ENCODE measurements around the gene DOCK3.
A peak's percentile ranks its signal among the peaks of the same experiment; 100 is the strongest.
"Not testable (repeated sequence)": the region's sequence is repeated elsewhere in the genome, so short reads cannot be mapped to it uniquely, and the experiment has no call there.

Gene DOCK3

GRCh38 chr3:51386159-51386851 lies 711.6 kb downstream of the DOCK3 start:
- DNase-seq (ENCODE audit: low spot score) = no peak

DNA sequence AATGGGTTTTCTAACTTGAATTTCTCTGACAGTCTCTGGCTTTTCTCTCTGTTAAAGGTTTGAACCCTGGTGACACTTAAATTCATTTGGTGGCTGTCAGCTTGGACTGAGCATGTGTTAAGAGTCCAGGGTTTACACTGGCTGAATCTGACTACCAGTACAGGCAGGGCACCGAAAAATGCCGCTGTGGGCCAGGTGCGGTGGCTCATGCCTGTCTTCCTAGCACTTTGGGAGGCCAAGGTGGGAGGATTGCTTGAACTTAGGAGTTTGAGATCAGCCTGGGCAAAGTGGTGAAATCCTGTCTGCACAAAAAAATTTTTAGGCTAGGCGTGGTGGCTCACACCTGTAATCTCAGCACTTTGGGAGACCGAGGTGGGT lies 712.1 kb downstream of the DOCK3 start:
- DNase-seq (ENCODE audit: low spot score) = no peak

- not testable (repeated sequence) for DNase-seq (ENCODE audit: low spot score)
Observed at GRCh38 chr3:51387281-51387680, 712.6 kb downstream of the DOCK3 start.

GRCh38 chr3:51388286-51389029 lies 713.7 kb downstream of the DOCK3 start:
- DNase-seq (ENCODE audit: low spot score) = no peak

- peak; percentile 61 for DNase-seq (ENCODE audit: low spot score)
Observed at GRCh38 chr3:51389423-51390183, 714.9 kb downstream of the DOCK3 start.

GRCh38 chr3:51390246-51391074 lies 715.7 kb downstream of the DOCK3 start:
- DNase-seq (ENCODE audit: low spot score) = no peak

DNA sequence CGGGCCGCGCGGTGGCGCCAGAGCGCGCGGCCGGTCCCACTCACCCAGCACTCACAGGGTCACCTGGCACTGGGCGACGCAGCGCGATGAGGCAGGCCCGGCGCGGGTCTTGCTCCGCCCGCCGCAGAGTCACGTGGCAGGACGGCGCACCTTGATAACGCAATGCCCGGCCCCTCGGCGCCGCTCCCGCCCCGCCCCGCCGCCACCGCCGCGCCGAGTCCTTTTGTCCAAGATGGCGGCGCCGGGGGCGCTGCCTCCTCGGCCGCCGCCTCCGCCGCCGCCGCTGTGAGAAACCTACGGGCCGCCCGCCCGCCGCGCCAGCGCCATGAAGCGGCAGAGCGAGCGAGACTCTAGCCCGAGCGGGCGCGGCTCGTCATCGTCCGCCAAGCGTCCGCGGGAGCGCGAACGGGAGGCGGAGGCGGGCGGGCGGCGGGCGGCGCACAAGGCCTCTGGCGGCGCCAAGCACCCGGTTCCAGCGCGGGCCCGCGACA lies 716.4 kb downstream of the DOCK3 start, which contains the start of gene RBM15B:
TSS of gene RBM15B (plus strand) at position 211 of the 491 bp plus-strand sequence. CDS start at position 326, 115 bp downstream.
- peak; percentile 95 for DNase-seq (ENCODE audit: low spot score)

DNA sequence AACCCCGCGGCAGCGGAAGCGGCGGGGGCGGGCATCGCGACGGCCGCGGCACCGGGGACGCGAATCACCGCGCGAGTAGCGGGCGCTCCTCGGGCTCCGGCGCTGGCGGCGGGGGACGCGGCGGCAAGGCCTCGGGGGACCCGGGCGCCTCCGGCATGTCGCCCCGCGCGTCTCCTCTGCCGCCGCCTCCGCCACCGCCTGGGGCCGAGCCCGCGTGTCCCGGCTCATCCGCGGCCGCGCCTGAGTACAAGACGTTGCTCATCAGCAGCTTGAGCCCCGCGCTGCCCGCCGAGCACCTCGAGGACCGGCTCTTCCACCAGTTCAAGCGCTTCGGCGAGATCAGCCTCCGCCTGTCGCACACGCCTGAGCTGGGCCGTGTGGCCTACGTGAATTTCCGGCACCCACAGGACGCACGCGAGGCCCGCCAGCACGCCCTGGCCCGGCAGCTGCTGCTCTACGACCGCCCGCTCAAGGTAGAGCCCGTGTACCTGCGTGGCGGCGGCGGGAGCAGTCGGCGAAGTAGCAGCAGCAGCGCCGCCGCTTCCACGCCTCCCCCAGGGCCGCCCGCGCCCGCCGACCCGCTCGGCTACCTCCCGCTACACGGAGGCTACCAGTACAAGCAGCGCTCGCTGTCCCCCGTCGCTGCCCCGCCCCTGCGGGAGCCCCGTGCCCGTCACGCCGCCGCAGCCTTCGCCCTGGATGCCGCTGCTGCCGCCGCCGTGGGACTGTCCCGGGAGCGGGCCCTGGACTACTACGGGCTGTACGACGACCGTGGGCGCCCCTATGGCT lies 717.0 kb downstream of the DOCK3 start:
- DNase-seq (ENCODE audit: low spot score) = peak; percentile 49

DNA sequence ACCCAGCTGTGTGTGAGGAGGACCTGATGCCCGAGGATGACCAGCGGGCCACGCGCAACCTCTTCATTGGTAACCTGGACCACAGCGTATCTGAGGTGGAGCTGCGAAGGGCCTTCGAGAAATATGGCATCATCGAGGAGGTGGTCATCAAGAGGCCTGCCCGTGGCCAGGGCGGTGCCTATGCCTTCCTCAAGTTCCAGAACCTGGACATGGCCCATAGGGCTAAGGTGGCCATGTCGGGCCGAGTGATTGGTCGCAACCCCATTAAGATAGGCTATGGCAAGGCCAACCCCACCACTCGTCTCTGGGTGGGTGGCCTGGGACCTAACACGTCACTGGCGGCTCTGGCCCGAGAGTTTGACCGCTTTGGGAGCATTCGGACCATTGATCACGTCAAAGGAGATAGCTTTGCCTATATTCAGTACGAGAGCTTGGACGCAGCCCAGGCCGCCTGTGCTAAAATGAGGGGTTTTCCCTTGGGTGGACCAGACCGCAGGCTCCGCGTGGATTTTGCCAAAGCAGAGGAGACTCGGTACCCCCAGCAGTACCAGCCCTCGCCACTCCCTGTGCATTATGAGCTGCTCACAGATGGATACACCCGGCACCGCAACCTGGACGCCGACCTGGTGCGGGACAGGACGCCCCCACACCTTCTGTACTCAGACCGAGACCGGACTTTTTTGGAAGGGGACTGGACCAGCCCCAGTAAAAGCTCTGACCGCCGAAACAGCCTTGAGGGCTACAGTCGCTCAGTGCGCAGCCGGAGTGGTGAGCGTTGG lies 717.8 kb downstream of the DOCK3 start:
- DNase-seq (ENCODE audit: low spot score) = no peak

- no peak for DNase-seq (ENCODE audit: low spot score)
Observed at GRCh38 chr3:51393134-51393495, 718.4 kb downstream of the DOCK3 start.

GRCh38 chr3:51393564-51393963 lies 718.8 kb downstream of the DOCK3 start:
- DNase-seq (ENCODE audit: low spot score) = no peak

DNA sequence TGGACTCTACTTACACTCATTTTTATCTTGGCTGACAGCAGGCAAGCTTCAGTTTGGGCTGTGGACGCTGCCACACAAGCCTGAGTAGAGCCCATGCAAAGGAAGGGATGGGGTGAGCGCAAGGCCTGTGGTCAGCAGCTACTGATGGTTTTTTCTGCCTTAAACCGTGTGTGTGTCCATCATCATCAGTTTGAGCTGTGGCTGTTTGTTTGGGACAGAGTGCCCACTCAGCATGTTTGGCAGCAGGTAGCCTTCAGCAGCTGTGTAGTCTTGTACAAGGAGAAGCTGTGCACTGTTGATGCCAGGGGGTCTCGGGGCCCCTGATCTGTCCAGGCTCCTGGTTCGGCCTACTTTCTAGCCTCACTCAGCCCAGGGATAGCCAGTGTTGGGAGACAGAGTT lies 719.8 kb downstream of the DOCK3 start:
- DNase-seq (ENCODE audit: low spot score) = no peak

- DNase-seq (ENCODE audit: low spot score) = no peak
Observed at GRCh38 chr3:51395493-51396213, 720.9 kb downstream of the DOCK3 start.

DNA sequence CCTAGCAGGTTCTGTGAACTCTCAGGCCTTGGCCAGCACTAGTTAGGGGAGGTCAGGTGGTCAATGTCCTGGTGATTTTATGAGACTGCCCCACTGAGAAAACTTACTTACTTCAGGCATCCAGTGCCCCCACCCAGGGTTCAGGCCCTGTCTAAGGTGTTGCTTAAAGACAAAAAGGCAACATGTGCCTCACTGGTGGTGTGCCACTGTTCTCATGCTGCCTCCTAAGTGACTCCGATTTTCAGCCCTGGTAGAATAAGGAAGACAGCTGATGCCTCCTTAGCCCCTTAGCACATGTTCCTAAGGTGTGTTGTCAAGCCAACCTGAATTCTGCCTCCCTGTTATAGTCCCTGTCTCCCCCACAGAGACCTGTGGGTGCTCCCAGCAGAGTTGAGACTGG lies 721.7 kb downstream of the DOCK3 start:
- no peak for DNase-seq (ENCODE audit: low spot score)

DNA sequence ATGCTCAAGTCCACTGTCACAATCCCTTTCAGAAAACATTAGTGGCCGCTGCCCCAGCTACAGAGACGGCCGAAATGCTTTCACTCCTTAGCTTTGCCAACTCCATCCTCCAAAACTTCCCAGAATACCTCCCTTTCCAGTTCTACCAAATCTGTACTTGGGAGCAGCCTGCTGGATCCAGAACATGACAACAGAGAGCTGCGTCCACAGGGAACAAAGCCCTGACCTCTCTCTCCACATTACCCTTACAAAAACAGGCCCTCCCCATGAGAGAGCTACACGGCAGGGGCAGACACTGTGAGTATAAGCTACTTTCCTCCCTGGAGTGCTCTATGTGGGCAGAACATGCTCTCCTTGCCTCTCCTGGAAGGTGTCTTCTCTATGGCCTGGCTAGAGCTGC lies 722.7 kb downstream of the DOCK3 start:
- no peak for DNase-seq (ENCODE audit: low spot score)

- no peak for DNase-seq (ENCODE audit: low spot score)
Observed at GRCh38 chr3:51398595-51399310, 724.0 kb downstream of the DOCK3 start.

DNA sequence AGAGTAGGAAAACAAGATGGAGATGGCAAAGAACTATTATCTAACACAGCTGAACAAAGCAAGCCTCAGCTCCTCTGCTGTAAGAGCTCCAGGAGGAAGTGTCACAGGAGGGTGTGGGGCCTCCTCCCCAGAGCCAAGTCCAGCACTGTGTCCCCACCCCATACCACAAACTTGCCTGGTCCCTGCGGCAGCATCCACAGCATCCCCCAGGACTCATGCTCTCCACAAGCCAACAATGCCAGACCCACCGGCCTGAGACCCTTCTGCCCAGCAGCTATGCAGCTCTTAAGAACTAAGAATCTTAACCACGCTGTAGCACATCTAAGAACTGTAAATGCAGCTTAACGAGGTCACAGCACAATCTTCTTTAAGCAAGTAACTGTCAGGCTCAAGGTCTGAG lies 725.4 kb downstream of the DOCK3 start:
- no peak for DNase-seq (ENCODE audit: low spot score)

DNA sequence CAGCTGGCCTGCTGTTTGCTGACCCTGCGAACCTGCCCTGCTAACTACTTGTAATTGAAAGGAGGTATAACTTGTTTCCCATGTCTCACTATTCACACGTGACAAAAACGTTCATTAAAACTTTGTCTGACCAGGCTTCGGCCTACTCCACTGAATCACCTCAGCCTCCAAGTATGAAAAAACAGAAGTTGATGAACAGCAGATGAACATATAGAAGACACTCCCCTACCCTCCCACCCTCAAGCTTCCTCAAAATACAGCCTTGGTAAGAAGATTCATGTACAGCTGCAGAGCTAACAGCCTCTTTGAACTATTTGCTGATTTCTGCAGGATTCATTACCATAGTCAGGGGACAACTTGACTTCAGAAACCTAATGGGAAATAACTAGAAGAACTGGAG lies 727.0 kb downstream of the DOCK3 start:
- no peak for DNase-seq (ENCODE audit: low spot score)

- no peak for DNase-seq (ENCODE audit: low spot score)
Observed at GRCh38 chr3:51403675-51404074, 728.9 kb downstream of the DOCK3 start.
